Stimulated activated CD4-positive, alpha-beta T cell treated with anti-CD3 and anti-CD28 coated beads, Interleukin-1b, Interleukin-23, amount 100 ng/mL, for 24 hours (primary cell): Measurements from ENCODE around the gene SYTL2.
A peak's percentile ranks its signal among the peaks of the same experiment; 100 is the strongest.
"Not testable (repeated sequence)": the region's sequence is repeated elsewhere in the genome, so short reads cannot be mapped to it uniquely, and the experiment has no call there.

ENCODE experiments used
- DNase-seq, 4 experiments: peaks; one replicate each; pipeline ENCODE4 v3.0.0-alpha.2; 2020; ENCODE audit warnings: low read depth in 4 of 4, low spot score in 1 of 4

SYTL2 gene

DNA sequence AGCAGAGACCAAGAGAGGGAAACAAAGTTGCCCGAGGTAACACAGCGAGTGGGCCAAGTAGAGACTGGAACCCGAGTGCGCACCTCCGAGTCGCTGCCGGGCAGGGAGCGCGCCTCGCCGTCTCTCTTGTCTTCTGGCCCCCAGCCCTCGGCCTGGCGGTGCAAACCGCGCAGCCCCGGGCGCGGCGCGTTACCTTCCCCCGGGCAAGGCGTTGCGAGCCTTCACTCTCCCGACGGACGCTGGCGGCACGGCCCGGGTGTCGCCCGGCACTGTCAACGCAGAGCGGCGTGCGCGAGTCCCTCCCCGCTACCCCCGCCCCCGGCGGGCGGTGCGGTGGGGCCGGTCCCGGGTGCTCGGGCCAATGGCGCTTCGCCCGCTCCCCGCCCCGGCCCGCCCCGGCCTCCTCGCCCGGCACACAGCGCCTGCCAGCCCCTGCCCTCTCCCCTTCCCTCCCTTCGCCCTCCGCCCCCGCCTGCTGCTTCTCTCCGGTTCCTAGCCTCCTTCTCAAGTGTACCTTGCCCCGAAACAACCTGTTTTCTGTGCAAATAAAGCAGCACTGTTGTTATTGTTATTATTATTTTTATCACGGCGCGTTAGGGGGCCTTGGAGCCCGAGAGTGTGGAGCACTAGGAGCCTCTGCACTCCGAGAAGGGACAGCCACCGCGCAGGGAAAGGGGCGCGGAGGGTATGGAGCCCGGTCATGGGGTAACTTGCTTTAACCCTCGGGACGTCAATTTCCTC lies at the start of gene SYTL2:
SYTL2 (minus strand) TSS at position 271 of the 741 bp plus-strand sequence. CDS start 53,416 bp downstream, outside the sequence.
- peak; percentile 46 to 71 (median 55) for DNase-seq

DNA sequence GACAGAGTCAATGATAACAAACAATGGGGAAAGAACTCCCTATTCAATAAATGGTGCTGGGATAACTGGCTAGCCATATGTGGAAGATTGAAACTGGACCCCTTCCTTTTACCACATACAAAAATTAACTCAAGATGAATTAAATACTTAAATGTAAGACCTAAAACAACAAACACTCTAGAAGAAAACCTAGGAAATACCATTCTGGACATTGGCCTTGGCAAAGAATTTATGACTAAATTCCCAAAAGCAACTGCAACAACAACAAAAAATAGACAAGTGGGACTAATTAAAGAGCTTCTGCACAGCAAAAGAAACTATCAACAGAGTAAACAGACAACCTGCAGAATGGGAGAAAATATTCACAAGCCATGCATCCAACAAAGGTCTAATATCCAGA lies 48.6 kb upstream of the SYTL2 start:
- DNase-seq: not testable (repeated sequence)

DNA sequence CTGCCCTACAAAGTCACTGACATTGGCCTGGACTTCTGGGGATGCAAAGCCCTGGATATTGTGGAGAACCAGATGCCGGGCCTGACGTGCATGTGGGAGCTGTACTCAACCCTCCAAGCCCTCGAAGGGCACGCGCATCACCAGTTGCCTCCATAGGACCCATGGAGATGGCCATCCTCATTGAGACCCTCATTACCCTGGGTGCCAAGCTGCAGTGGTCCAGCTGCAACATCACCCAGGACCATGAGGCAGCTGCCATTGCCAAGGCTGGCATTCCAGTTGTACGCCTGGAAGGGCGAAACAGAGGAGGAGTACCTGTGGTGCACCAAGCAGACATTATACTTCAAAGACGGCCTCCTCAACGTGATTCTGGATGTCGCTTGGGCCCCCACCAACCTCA lies 46.2 kb upstream of the SYTL2 start:
- DNase-seq: no peak

GRCh38 chr11:85855341-85855656 lies 44.4 kb upstream of the SYTL2 start, which contains the start of gene CCDC83:
Gene CCDC83 (plus strand): TSS chr11:85855383. CDS start chr11:85865124, 9,741 bp downstream.
- DNase-seq: no peak

DNA sequence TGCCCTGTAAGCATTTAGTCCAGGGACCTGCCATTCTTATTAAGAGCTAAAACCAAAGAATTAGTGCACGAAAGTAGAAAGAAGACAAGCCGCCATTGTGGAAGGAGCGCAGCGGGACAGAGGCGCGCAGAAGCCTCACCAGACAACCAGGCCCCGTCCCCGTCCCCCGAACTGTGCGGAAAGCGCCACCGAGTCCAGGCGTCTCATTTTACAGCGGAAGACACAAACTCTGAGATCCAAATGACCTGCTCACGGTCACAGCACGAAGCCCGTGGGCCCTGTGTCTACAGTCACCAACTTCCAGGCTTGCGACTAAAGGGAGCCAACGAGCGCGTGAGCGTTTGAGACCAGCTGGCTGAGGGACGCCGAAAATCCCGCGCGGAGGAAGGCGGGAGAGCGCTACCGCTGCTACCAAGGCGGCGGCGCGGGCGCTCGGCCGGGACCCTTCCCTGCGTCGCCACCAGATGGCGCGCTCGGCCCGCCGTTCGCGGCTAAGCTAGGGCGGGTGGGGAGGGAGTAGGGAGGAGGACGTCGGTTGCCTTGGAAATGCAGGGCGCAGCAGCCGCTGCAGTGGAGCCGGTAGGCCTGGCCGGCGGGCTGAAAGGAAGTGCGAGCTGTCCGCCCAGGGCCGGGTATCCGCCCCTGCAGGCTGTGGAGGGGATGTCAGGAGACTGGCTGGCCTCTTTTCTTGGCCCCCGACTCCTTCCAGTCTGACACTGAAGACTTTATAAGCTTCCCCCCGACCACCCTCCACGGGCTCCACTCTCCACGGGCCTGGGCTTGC lies 43.8 kb upstream of the SYTL2 start:
- DNase-seq: peak; percentile 63 to 86 (median 82)

DNA sequence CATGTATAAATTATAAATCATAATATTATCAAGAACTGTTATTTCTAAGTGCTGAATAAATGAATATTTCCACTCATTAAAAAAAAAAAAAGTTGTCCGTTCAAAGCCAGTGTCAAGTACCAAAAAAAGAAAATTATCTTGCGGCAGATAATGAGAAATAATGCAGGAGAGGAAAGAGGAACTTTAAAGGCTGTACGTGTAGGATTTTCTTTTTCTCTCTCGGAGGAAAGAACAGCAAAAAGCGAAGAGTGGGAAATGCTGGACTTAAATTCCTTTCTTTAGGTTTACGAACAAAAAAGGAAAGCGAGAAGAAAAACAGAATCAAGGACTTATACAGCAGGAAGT lies 43.2 kb upstream of the SYTL2 start:
- DNase-seq: no peak

- DNase-seq: not testable (repeated sequence)
Observed at GRCh38 chr11:85853541-85853940, 42.6 kb upstream of the SYTL2 start.

GRCh38 chr11:85852754-85853153 lies 41.8 kb upstream of the SYTL2 start:
- not testable (repeated sequence) for DNase-seq

DNA sequence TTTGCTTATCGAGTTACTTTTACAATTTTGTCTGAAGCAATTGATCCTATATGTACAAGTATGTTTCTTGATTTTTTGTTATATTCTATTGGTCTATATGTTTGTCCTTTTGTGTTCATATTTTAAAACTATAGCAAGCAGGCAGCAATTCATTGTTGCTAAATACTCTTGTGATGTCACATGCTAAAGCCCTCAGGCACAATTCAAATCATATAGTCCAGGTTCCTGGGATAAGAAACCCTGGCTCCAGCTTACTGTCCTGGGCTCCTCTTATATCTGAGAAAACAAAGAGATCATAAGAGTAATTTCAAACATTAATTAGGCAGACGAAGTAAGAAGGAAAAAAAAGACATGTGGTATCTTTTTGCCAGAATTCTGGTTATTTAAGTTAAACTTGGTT lies 37.6 kb upstream of the SYTL2 start:
- DNase-seq: no peak

DNA sequence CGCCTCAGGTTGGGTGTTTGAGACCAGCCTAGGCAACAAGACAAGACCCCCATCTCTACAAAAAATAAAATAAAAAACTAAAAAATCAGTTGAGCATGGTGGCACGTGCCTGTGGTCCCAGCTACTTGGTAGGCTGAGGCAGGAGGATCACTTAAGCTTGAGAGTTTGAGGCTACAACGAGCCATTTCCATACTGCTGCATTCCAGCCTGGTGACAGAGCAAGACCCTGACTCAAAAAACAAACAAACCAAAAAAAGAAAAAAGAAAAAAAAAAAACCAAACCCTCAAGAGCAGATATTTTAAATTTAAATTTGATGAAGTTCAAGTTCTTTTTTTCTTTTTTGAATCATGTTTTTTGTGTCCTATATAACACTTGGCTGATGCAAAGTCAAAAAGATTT lies 37.1 kb upstream of the SYTL2 start:
- no peak for DNase-seq

GRCh38 chr11:85847436-85847835 lies 36.5 kb upstream of the SYTL2 start:
- DNase-seq: no peak

DNA sequence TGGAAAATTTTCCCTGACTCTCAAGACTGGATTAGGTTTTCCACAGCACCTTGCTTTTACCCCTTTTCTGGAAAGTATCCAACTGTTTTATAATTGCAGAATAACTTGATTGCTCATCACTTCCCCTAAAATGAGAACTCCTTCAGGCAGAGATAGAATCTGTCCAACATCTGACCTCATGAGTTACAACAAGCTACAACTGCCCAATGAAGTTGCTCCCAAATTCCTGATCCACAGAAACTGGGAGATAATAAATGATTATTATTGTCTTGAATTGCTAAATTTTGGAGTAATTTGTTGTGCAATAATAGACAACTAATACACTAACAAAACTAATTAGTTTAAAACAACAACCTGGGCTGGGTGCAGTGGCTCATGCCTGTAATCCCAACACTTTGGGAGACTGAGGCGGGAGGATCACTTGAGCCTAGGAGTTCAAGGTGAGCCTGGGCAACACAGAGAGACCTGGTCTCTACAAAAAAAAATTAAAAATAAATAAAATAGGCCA lies 34.2 kb upstream of the SYTL2 start:
- DNase-seq: no peak

GRCh38 chr11:85844439-85845123 lies 33.6 kb upstream of the SYTL2 start:
- no peak for DNase-seq

- no peak for DNase-seq
Observed at GRCh38 chr11:85843929-85844328, 33.0 kb upstream of the SYTL2 start.

DNA sequence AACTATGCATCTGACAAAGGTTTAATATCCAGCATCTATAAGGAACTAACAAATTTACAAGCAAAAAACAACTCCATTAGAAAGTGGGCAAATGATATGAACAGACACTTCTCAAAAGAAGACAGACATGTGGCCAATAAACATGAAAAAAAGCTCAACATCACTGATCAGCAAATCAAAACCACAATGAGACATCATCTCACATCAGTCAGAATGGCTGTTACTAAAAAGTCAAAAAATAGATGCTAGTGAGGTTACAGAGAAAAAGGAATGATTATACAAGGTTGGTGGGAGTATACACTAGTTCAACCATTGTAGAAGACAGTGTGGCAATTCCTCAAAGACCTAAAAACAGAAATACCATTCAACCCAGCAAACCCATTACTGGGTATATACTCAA lies 30.0 kb upstream of the SYTL2 start:
- not testable (repeated sequence) for DNase-seq

- DNase-seq: no peak
Observed at GRCh38 chr11:85835729-85836128, 24.8 kb upstream of the SYTL2 start.

DNA sequence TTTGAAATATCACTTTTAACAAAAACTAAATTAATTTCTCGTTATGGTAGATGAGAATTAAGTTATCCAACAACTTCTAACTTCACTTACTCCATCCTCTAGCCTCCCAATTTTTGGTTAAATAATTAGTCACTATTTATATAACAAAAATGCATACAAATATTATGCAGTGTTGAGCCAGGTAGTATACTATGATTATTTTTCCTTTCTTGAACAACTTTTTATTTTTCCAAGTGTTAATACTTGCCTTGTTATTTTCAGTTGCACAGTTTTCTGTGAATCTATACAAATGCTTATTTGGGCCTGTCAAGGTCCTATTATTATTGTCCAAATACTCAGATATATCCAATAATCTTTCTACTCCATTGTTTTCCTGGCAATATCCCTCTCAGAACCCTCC lies 24.3 kb upstream of the SYTL2 start:
- DNase-seq: no peak

GRCh38 chr11:85831050-85831449 lies 20.1 kb upstream of the SYTL2 start:
- no peak for DNase-seq

DNA sequence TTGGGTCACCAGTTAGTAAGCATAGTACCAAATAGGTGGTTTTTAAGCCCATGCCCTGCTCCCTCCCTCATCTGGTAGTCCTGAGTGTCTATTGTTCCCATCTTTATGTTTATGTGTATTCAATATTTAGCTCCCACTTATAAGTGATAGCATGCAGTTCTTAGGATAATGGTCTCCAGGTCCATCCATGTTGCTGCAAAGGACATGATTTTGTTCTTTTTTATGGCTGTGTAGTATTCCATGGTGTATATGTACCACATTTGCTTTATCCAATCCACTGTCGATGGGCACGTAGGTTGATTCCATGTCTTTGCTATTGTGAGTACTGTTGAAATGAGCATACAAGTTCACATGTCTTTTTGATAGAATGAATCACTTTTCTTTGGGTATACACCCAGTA lies 18.2 kb upstream of the SYTL2 start:
- no peak for DNase-seq

- no peak for DNase-seq
Observed at GRCh38 chr11:85828640-85828978, 17.7 kb upstream of the SYTL2 start.

- DNase-seq: no peak
Observed at GRCh38 chr11:85827748-85828639, 17.1 kb upstream of the SYTL2 start.
